GM19239 (cell line): Measurements from ENCODE around the gene RIMKLA.

ENCODE experiments used
- DNase-seq: peaks from one replicate; pipeline ENCODE4 v3.0.0; 2011; ENCODE audit warnings: low spot score; ENCODE audit not compliant: insufficient read length
- FAIRE-seq: peaks from 2 replicates; lab custom pipeline; 2011; peaks lifted over from hg19 to GRCh38; lab: Jason Lieb, UNC

RIMKLA gene

GRCh38 chr1:42380586-42381279, at the start of gene RIMKLA:
Gene RIMKLA, plus strand, starts transcription at chr1:42380792. Its CDS starts 143 bp downstream, at chr1:42380935.
- FAIRE-seq, result peak; percentile 65
- peak; percentile 86 for DNase-seq

DNA sequence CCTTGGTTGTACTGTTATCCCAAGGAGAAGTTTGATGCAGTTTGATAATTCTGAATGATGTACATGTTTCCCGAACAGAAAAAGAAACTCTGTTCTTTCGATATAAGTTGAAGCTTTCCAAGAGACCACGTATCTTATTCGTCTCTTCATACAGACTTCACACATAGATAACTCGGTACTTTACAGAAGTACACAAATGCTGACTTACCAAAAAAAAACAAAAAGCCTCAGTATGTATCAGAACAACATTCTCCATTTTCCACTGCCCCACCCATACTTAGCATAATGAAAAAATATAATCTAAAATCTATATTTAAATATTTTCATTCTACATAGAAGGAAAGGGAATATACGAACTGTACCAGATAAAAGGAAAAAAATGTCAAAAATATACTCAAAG, 47.7 kb upstream of the RIMKLA start:
- DNase-seq (no peak), FAIRE-seq (no peak)

- FAIRE-seq, result peak; percentile 80
- DNase-seq, result no peak
Measured at GRCh38 chr1:42333662-42334239, 46.8 kb upstream of the RIMKLA start.

- DNase-seq (peak; percentile 34), FAIRE-seq (no peak)
Measured at GRCh38 chr1:42334240-42335049, 46.1 kb upstream of the RIMKLA start.

DNA sequence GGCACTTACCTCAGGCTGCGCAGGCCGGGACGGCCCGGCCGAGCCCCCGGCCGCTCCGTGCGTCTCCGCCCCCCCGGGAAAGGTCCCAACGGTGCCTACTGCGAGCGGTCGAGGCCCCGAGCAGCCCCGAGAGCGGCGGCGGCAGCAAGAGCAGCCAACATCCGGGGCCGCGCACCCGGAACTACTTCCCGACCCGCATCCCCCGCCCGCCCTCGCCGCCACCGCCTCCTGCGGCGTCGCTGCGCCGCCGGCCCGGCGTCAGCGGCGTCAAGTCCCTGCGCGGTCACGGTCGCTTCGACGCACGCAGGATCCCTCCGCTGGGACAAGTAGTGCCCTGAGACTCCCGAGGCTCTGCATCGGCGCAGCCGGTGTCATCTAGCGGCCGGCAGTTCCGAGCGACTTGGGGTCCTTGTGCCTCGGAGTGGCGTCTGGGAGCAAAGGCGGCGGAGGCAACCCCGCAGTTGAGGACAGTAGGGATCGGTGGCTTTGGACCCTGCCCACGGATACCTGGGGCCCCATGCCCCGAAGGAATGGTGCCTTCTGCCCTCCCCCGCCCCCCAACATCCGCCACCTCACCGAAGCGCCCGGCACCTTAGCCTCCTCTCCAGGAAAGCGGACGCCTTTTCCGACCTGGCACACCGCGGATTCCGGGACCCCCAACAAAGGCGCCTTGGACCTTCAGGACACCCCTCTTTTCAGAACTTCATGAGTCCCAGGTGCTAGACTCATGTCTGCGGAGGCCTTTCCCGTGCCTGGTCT, 45.4 kb upstream of the RIMKLA start, which contains the start of gene FOXJ3:
Gene FOXJ3 (minus strand): TSS at position 186 of the 759 bp plus-strand sequence. CDS start 24,142 bp downstream, outside the sequence.
- FAIRE-seq (no peak), DNase-seq (peak; percentile 81)

- DNase-seq (no peak), FAIRE-seq (peak; percentile 90)
Measured at GRCh38 chr1:42335809-42336518, 44.6 kb upstream of the RIMKLA start.

DNA sequence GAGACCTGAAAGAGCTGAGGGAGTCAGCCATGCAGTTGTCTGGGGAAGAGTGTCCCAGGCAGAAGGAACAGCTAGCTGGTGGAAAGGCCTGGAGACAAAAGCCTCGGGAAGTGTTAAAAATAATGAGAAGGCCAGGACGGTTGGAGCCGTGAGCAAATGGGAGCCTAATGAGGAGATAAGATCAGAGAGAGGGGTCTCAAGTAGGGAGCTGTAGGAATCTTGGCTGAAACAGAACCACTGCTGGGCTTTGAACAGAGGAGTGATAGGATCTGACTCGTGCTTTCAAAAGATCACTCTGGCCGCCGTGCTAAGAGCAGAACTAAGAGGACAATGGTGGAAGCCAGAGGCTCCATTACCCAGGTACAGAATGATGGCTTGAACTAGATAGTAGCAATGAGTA, 43.6 kb upstream of the RIMKLA start:
- no peak for DNase-seq
- FAIRE-seq, result no peak

DNA sequence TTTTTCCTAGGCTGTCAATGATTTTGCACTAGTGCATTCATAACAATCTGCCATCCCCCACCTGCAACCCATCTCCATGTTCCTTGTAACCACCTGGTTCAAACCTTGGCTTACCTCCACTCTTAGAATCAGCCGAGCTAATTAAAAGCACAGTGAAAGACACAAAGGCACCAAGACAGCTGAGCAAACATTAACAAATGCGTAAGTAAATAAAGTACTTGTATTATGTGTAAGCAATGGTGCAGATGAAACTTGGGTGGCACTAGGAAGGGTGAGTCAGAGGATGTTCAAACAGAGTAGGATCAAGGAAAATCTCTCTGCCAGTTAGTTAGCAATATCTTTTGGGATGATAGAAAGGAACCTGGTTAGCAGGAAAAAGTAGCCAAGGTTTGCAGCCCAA, 40.5 kb upstream of the RIMKLA start:
- DNase-seq (no peak), FAIRE-seq (no peak)

DNA sequence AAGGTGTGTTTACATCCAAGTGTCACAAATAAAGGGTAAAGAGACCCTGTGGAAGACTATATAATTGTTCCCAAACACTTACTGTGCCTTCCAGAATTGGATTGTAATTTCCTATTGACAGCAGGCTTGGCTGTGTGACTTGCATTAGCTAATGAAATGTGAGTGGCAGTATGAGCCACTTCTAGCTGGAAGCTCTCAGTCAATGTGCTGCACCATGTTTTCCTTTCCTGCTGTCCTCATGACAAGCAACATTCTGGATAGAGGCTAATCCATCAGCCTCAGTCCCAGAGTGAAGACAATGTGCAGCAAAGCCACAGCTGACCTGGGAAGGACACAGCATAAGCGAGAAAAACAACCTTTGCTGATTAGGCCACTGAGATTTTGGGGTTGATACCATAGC, 39.7 kb upstream of the RIMKLA start:
- FAIRE-seq, result no peak
- DNase-seq, result no peak

DNA sequence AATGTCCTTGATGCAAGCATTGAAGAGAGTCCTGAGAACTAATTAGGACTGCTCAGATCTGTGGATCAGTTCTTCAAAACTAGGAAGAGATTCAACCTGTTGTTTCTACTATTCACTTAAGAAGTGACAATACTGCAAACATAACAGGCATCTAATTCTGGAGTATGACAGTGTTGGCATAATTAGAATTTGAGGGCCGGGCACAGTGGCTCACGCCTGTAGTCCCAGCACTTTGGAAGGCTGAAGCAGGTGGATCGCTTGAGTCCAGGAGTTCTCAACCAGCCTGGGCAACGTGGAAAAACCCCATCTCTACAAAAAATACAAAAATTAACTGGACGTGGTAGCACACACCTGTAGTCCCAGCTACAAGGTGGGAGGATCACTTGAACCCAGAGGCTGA, 37.5 kb upstream of the RIMKLA start:
- DNase-seq (no peak), FAIRE-seq (no peak)

- FAIRE-seq, result no peak
- DNase-seq, result no peak
Measured at GRCh38 chr1:42348498-42348897, 32.1 kb upstream of the RIMKLA start.

DNA sequence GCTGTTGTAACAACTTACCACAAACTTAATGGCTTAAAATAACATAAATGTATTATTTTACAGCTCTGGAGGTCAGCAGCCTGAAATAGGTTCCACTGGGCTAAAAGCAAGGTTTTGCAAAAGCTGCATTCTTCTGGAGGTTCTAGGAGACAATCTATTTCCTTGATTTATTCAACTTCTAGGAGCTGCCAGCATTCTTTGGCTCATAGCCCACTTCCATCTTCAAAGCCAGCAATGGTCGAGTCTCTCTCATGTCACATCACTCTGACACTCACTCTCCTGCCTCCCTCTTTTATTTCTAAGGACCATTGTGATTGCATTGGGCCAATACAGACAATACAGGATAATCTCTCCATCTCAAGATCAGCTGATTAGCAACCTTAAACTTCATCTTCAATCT, 30.5 kb upstream of the RIMKLA start:
- no peak for DNase-seq
- no peak for FAIRE-seq

DNA sequence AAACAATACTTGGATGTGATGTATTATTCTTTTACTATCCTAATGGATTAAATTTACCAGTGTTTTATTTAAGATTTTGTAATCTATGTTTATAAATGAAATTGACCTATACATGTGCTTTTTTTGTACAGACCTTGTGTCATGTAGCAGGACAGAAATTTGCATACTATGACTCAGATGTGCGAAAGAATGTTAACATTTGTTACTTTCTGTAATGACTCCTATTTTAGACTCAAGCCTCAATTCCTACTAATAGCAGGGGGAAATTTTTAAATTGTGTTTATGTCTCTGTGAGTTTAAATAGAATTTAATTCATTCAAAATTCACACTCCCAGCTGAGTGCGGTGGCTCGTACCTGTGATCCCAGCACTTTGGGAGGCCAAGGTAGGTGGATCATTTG, 21.8 kb upstream of the RIMKLA start:
- DNase-seq, result no peak
- FAIRE-seq, result no peak

DNA sequence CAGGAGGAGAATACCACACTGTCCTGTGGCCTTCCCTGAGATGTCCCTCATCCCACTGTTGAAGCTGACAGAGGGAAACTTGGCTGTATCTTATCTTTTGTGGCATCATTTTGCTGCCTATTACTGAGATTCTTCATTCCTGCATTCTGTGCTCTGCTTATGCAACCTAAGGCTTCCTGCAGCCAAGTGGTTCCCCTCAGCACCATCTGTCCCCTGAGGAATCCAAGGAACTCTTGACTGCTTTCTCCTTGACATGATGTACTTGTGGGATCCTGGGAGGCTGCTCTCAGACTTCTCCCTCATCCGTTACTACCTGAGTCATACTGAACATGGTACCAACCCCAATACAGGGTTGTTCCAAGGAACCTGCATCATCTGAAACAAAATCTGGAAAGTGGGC, 21.1 kb upstream of the RIMKLA start:
- FAIRE-seq, result no peak
- DNase-seq, result no peak

DNA sequence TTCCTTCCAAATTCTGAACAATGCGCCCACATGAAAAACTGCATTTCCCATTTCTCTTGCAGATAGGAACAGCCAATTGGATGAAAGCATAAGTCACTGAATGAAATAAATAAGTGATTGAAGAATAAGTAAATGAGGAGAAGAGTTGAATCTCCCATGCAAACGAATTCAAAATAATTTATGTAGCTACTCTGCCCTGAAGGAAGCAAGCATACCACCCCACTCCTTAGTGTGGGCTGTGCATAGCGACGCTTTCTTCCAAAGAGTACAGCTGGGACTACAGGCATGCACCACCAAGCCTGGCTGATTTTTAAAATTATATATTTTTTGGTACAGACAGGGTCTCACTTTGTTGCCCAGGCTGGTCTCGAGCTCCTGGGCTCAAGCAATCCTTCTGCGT, 16.5 kb upstream of the RIMKLA start:
- FAIRE-seq (no peak), DNase-seq (no peak)

- FAIRE-seq, result no peak
- DNase-seq, result no peak
Measured at GRCh38 chr1:42364542-42364941, 16.1 kb upstream of the RIMKLA start.

- FAIRE-seq (no peak), DNase-seq (no peak)
Measured at GRCh38 chr1:42365118-42365517, 15.5 kb upstream of the RIMKLA start.

DNA sequence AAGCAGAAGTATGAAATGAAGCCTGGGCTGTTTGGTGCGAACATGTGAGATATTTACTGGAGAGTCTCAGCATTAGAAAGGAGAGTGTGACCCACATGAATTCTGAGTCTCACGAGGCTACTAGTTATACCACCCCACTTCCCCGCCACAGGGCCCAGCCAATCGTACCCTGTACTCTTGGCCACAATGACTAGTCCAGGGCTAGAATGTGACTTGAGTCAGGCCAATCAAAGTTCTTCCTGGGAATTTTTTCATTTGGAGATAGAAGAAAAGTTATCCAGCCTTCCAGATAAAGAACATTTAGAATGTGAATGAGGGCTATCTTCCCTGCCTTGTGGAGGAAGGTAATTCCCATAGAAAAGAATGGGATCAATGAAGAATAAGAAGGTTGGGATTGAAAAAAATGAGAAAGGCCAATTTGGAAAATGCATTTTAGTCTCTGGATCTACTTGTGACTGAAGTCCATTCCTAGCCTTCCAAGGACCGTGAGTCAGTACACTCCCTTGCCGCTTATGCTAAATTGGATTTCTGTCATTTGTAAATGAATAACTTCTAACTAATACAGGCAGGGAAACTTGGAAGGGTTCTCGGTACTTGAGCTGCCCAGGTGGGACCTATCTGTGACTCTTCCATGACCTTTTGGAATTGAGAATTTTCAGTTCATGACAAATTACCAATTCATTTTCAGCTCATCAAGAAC, 12.3 kb upstream of the RIMKLA start:
- no peak for FAIRE-seq
- no peak for DNase-seq

DNA sequence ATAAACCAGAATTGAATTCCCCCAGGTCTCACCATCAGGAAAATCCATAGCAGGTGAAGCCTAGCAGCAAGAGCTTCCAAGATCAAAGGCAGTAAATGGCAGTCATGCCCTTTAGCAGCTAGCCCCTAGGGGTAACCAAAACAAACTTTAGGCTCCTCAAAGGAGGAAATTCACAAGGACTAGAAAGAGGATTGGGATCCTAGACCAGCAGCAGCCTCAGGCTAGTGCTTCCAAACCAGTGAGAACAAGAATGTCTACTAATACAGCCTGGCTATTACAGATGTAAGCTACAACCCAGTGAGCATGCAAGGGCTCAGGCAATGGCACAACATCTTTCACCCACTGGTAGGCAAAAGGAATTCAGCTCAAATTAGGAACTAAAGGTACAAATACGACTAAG, 11.1 kb upstream of the RIMKLA start:
- no peak for DNase-seq
- FAIRE-seq, result no peak
